ENCODE measurements around the gene CTSE.

DNA sequence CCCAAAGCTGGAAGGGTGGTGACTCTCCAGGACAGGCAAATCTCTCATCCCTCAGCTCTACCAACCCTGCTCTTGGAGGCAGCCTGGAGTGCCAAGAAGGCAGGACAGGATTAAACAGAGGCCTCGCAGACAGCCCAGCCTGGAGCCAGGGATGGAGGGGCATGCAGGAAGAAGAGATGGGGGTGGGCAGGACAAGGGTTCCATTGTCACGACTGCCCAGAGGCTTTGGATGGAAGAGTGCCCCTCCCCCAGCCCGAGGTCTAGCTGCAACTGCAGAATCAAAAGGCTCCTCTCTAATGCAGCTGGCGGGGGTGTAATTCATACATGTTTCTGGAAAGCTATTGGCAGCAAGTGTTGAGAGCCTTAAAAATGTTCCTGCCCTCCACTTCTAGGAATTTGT, 29.3 kb downstream of the CTSE start:
- TF ChIP-seq, protein P1, sequence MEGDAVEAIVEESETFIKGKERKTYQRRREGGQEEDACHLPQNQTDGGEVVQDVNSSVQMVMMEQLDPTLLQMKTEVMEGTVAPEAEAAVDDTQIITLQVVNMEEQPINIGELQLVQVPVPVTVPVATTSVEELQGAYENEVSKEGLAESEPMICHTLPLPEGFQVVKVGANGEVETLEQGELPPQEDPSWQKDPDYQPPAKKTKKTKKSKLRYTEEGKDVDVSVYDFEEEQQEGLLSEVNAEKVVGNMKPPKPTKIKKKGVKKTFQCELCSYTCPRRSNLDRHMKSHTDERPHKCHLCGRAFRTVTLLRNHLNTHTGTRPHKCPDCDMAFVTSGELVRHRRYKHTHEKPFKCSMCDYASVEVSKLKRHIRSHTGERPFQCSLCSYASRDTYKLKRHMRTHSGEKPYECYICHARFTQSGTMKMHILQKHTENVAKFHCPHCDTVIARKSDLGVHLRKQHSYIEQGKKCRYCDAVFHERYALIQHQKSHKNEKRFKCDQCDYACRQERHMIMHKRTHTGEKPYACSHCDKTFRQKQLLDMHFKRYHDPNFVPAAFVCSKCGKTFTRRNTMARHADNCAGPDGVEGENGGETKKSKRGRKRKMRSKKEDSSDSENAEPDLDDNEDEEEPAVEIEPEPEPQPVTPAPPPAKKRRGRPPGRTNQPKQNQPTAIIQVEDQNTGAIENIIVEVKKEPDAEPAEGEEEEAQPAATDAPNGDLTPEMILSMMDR (IDR thresholded peaks at IDR 0.05): no peak
- TF ChIP-seq EP300 (IDR thresholded peaks at IDR 0.05) (peak in 1 of 2 donors; percentile 65), POLR2A (IDR thresholded peaks at IDR 0.05) (no peak)

Data from tibial nerve (tissue), 4 donors.